Duodenal mucosa (tissue), 2 donors: ENCODE measurements around the gene DAB1.
"Not testable (repeated sequence)": the region's sequence is repeated elsewhere in the genome, so short reads cannot be mapped to it uniquely, and the experiment has no call there.

Experiments used
- H3K27ac ChIP-seq: one replicate; pipeline ENCODE4 v1.7.0; 2013; ENCODE audit warnings: low read depth, low read length
- H3K27me3 ChIP-seq, 2 donors: one replicate each; pipeline ENCODE4 v1.7.0; 2013; ENCODE audit warnings: low read length in 2 of 2, control low read depth in 1 of 2; ENCODE audit not compliant: insufficient read depth in 2 of 2, control insufficient read depth in 1 of 2
- H3K36me3 ChIP-seq, 2 donors: one replicate each; pipeline ENCODE4 v1.7.0; 2013; ENCODE audit warnings: low read length in 2 of 2, control low read depth in 1 of 2; ENCODE audit not compliant: insufficient read depth in 2 of 2, control insufficient read depth in 1 of 2
- H3K4me1 ChIP-seq, 2 donors: one replicate each; pipeline ENCODE4 v1.7.0; 2013; ENCODE audit warnings: low read length in 2 of 2, control low read depth in 1 of 2; ENCODE audit not compliant: insufficient read depth in 2 of 2, control insufficient read depth in 1 of 2
- H3K4me3 ChIP-seq, 2 donors: one replicate each; pipeline ENCODE4 v1.7.0; 2013; ENCODE audit warnings: low read length in 2 of 2, low read depth in 1 of 2
- H3K9ac ChIP-seq, 2 donors: one replicate each; pipeline ENCODE4 v1.7.0; 2013; ENCODE audit warnings: low read length in 2 of 2, low read depth in 1 of 2
- H3K9me3 ChIP-seq, 2 donors: one replicate each; pipeline ENCODE4 v1.7.0; 2013; ENCODE audit warnings: low read length in 2 of 2, control low read depth in 1 of 2; ENCODE audit not compliant: control insufficient read depth in 1 of 2

DAB1 gene

GRCh38 chr1:57345916-57346315 is 77.9 kb downstream of the DAB1 start:
- H3K4me1 ChIP-seq, result no peaks in the 10 kb centered on the region
- H3K9me3 ChIP-seq, result no peaks in the 10 kb centered on the region
- no peak overlapping the region for H3K9ac ChIP-seq
- H3K36me3 ChIP-seq, result no peaks in the 10 kb centered on the region
- no peak overlapping the region for H3K27ac ChIP-seq
- no peaks in the 10 kb centered on the region for H3K27me3 ChIP-seq
- no peak overlapping the region for H3K4me3 ChIP-seq

GRCh38 chr1:57344265-57344664 is 79.6 kb downstream of the DAB1 start:
- Histone ChIP-seq H3K9ac (no peak overlapping the region), H3K27ac (no peak overlapping the region), H3K9me3 (no peaks in the 10 kb centered on the region), H3K36me3 (no peaks in the 10 kb centered on the region), H3K4me3 (no peak overlapping the region), H3K27me3 (no peaks in the 10 kb centered on the region), H3K4me1 (no peaks in the 10 kb centered on the region)

- not testable (repeated sequence) for H3K4me1 ChIP-seq, H3K9ac ChIP-seq, H3K36me3 ChIP-seq, H3K27ac ChIP-seq, H3K9me3 ChIP-seq, H3K4me3 ChIP-seq, H3K27me3 ChIP-seq
Observed at GRCh38 chr1:57343298-57343915, 80.5 kb downstream of the DAB1 start.

- Histone ChIP-seq H3K4me1 (no peaks in the 10 kb centered on the region), H3K27ac (no peak overlapping the region), H3K27me3 (no peaks in the 10 kb centered on the region), H3K9ac (no peak overlapping the region), H3K4me3 (no peak overlapping the region), H3K9me3 (no peaks in the 10 kb centered on the region), H3K36me3 (no peaks in the 10 kb centered on the region)
Observed at GRCh38 chr1:57341721-57342120, 82.1 kb downstream of the DAB1 start.

GRCh38 chr1:57340334-57341070 is 83.4 kb downstream of the DAB1 start:
- H3K27me3 ChIP-seq, result peaks cover 0 to 3% of the 10 kb centered on the region in 2 donors
- no peak overlapping the region for H3K27ac ChIP-seq
- no peaks in the 10 kb centered on the region for H3K4me1 ChIP-seq
- H3K9ac ChIP-seq, result no peak overlapping the region
- no peak overlapping the region for H3K4me3 ChIP-seq
- no peaks in the 10 kb centered on the region for H3K36me3 ChIP-seq
- no peaks in the 10 kb centered on the region for H3K9me3 ChIP-seq

GRCh38 chr1:57337623-57338022 is 86.2 kb downstream of the DAB1 start:
- no peaks in the 10 kb centered on the region for H3K4me1 ChIP-seq
- H3K9ac ChIP-seq, result no peak overlapping the region
- H3K36me3 ChIP-seq, result no peaks in the 10 kb centered on the region
- H3K27ac ChIP-seq, result no peak overlapping the region
- peaks cover 0 to 3% of the 10 kb centered on the region in 2 donors for H3K27me3 ChIP-seq
- H3K4me3 ChIP-seq, result no peak overlapping the region
- H3K9me3 ChIP-seq, result no peaks in the 10 kb centered on the region

- H3K27me3 ChIP-seq, result peaks cover 0 to 3% of the 10 kb centered on the region in 2 donors
- no peaks in the 10 kb centered on the region for H3K4me1 ChIP-seq
- no peaks in the 10 kb centered on the region for H3K36me3 ChIP-seq
- H3K4me3 ChIP-seq, result no peak overlapping the region
- no peak overlapping the region for H3K9ac ChIP-seq
- no peaks in the 10 kb centered on the region for H3K9me3 ChIP-seq
- H3K27ac ChIP-seq, result no peak overlapping the region
Observed at GRCh38 chr1:57336793-57337192, 87.1 kb downstream of the DAB1 start.

GRCh38 chr1:57331620-57332019 is 92.2 kb downstream of the DAB1 start:
- no peaks in the 10 kb centered on the region for H3K9me3 ChIP-seq
- no peaks in the 10 kb centered on the region for H3K36me3 ChIP-seq
- no peak overlapping the region for H3K27ac ChIP-seq
- H3K4me1 ChIP-seq, result peaks cover 0 to under 1% of the 10 kb centered on the region in 2 donors
- no peak overlapping the region for H3K9ac ChIP-seq
- peaks cover 0 to 3% of the 10 kb centered on the region in 2 donors for H3K27me3 ChIP-seq
- no peak overlapping the region for H3K4me3 ChIP-seq

- H3K36me3 ChIP-seq, result no peaks in the 10 kb centered on the region
Observed at GRCh38 chr1:57329937-57330336, 93.9 kb downstream of the DAB1 start.

GRCh38 chr1:57329001-57329527 is 94.8 kb downstream of the DAB1 start:
- peaks cover 17 to 24% of the 10 kb centered on the region in 2 donors for H3K4me1 ChIP-seq
- no peak overlapping the region for H3K9ac ChIP-seq
- H3K27ac ChIP-seq, result no peak overlapping the region
- no peaks in the 10 kb centered on the region for H3K27me3 ChIP-seq
- H3K9me3 ChIP-seq, result no peaks in the 10 kb centered on the region
- H3K4me3 ChIP-seq, result no peak overlapping the region
- no peaks in the 10 kb centered on the region for H3K36me3 ChIP-seq

More at GRCh38 chr1:57329937-57330336, 93.9 kb downstream of the DAB1 start:
- no peaks in the 10 kb centered on the region for H3K9me3 ChIP-seq
- no peak overlapping the region for H3K27ac ChIP-seq
- H3K27me3 ChIP-seq, result no peaks in the 10 kb centered on the region
- H3K4me1 ChIP-seq, result peaks cover 10 to 17% of the 10 kb centered on the region in 2 donors
- H3K4me3 ChIP-seq, result no peak overlapping the region
- H3K9ac ChIP-seq, result no peak overlapping the region
